H1 (cell line): ENCODE data around the gene TTI1. TPM values are rescaled to one million over a fixed set of nuclear protein-coding genes. Genes with fewer than 3 reads are reported as not detected.

Experiments
- E2F6 ChIP-seq: IDR thresholded peaks from 2 replicates; pipeline ENCODE4 v1.6.1; 2012; ENCODE audit warnings: inconsistent platforms
- GTF2F1 ChIP-seq: IDR thresholded peaks from 2 replicates; pipeline ENCODE4 v1.6.1; 2012; ENCODE audit warnings: low read depth, low read length, improper control_type of control experiment, borderline replicate concordance
- SUZ12 ChIP-seq: fragments of 200-600 bp; sonication (generic); IDR thresholded peaks from 2 replicates; pipeline ENCODE4 v1.6.1; 2012; ENCODE audit warnings: mild to moderate bottlenecking, inconsistent platforms, low read length, moderate library complexity, mixed read lengths
- polyA plus RNA-seq, 7 experiments: library from polyadenylated mRNA; depleted of rRNA in 3 of 7; stranded (reverse) in 5 of 7; unstranded in 2 of 7; fragments of >200 nt in 5 of 7; fragments of 200-250 nt in 2 of 7; gene quantifications; 1 replicate in 5 of 7; 2 replicates in 1 of 7; 4 replicates in 1 of 7; pipeline versions ENCODE4 v1.2.1 to v1.2.3, GENCODE V29; 2011 to 2013; ENCODE audit warnings: missing spikeins in 2 of 7, mixed read lengths in 2 of 7
- total RNA-seq: library from RNA; stranded (reverse); fragmentation: NEBNext Ultra II Directional; extraction: Animal tissue kit (Norgen Biotek cat#: 25700); gene quantifications from 2 replicates; pipeline ENCODE4 v1.2.1, GENCODE V29; 2021

The TTI1 gene
- total and polyA plus RNA-seq, 2 of the 8 experiments (the other 6 are each of a cell fraction or from before 2014, with no cell fraction given) = 34.1 to 47.0 TPM

- TF ChIP-seq GTF2F1 (no peak), E2F6 (no peak), SUZ12 (no peak)
These were observed 95.6 kb downstream of the TTI1 start (continued) for GRCh38 chr20:37937686-37938085.
